Measurements from ENCODE around the gene HAP1. TPM values are rescaled to one million over a fixed set of nuclear protein-coding genes. Genes with fewer than 3 reads are reported as not detected.
"Not testable (repeated sequence)": the region's sequence is repeated elsewhere in the genome, so short reads cannot be mapped to it uniquely, and the experiment has no call there.

HAP1 gene
- total RNA-seq, 3 donors from 2014 or later: 0.33 to 2.2 TPM; not detected in 1

DNA sequence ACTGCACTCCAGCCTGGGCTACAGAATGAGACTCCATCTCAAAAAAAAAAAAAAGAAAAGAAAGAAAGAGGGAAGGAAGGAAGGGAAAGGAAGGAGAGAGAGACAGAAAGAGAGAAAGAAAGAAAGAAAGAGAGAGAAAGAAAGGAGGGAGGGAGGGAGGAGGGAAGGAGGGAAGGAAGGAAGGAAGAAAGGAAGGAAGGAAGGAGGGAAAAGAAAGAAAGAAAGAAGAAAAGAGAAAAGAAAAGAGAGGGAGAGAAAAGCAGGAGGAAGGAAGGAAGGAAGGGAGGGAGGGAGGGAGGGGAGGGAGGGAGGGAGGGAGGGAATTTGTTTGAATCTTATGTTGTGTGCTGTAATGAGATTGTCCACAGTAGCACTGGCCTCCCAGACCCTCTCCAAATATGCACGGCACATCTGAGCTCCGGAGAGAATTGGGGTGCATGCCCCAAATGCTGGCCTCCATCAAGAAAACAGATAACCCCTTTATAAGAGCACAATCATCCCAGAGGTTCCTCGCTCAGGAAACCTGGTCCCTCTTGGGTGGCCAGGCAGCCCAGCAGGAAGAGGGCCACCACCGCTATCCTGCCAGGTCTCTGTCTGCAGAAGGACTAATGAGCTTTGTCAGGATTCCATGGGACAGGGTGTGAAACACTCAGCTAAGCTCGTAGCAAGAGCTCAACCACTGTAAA is 54.6 kb downstream of the HAP1 start:
- Histone ChIP-seq H3K27ac (peak overlapping the region in 1 of 2 donors; percentile 86), H3K27me3 (no peaks in the 10 kb centered on the region), H3K9me3 (no peaks in the 10 kb centered on the region), H3K4me1 (no peaks in the 10 kb centered on the region), H3K36me3 (no peaks in the 10 kb centered on the region), H3K4me3 (no peak overlapping the region)
- intact Hi-C loops (cut with DNase I; ENCODE audit: low total_unique reads): no loop called here
- no peak for DNase-seq (ENCODE audit: low spot score in 2 of 2)
- no peak for TF ChIP-seq POLR2AphosphoS5 (IDR thresholded peaks at IDR 0.05)

DNA sequence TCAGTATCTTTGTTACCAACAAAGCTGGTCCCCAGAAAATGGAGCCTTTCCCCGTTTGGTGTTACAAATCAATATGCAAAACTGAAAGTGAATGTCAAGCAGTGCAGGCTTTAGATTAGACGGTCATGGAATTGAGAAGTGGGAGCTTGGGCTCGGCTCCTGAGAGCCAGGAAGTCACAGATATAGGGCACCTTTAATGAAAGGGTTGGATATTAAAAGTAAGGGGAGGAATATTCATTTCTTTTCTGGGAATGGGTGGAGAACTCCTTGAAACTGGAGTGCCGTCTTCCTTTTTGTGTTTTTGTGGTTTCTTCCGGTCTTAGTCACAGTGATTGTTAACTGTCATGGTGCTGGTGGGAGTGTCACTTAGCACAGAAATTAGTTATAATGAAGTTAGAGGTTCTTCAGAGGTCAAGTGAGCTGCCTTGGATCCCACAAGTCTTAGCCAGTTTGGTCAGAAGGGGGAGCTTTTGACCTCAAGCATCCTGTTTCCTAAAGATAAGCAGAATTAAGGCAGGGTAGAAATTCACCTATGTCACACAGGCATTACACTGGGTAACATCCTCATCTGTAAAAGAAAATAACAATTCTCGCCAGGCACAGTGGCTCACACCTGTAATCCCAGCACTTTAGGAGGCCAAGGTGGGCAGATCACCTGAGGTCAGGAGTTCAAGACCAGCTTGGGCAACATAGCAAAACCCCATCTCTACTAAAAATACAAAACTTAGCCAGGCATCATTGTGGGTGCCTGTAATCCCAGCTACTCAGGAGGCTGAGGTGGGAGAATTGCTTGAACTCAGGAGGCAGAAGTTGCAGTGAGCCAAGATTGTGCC is 55.3 kb downstream of the HAP1 start:
- peak overlapping the region; percentile 21 to 57 (median 23) for H3K4me3 ChIP-seq
- no peaks in the 10 kb centered on the region for H3K9me3 ChIP-seq
- no peak for TF ChIP-seq POLR2AphosphoS5 (IDR thresholded peaks at IDR 0.05)
- TF ChIP-seq, protein P1, sequence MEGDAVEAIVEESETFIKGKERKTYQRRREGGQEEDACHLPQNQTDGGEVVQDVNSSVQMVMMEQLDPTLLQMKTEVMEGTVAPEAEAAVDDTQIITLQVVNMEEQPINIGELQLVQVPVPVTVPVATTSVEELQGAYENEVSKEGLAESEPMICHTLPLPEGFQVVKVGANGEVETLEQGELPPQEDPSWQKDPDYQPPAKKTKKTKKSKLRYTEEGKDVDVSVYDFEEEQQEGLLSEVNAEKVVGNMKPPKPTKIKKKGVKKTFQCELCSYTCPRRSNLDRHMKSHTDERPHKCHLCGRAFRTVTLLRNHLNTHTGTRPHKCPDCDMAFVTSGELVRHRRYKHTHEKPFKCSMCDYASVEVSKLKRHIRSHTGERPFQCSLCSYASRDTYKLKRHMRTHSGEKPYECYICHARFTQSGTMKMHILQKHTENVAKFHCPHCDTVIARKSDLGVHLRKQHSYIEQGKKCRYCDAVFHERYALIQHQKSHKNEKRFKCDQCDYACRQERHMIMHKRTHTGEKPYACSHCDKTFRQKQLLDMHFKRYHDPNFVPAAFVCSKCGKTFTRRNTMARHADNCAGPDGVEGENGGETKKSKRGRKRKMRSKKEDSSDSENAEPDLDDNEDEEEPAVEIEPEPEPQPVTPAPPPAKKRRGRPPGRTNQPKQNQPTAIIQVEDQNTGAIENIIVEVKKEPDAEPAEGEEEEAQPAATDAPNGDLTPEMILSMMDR (IDR thresholded peaks at IDR 0.05): no peak
- TF ChIP-seq POLR2A (IDR thresholded peaks at IDR 0.05): no peak
- H3K27ac ChIP-seq: peak overlapping the region; percentile 74 to 86
- DNase-seq (ENCODE audit: low spot score in 2 of 2): no peak
- intact Hi-C loops (cut with DNase I; ENCODE audit: low total_unique reads): no loop called here
- no peaks in the 10 kb centered on the region for H3K36me3 ChIP-seq
- H3K27me3 ChIP-seq: no peaks in the 10 kb centered on the region
- H3K4me1 ChIP-seq: no peaks in the 10 kb centered on the region

DNA sequence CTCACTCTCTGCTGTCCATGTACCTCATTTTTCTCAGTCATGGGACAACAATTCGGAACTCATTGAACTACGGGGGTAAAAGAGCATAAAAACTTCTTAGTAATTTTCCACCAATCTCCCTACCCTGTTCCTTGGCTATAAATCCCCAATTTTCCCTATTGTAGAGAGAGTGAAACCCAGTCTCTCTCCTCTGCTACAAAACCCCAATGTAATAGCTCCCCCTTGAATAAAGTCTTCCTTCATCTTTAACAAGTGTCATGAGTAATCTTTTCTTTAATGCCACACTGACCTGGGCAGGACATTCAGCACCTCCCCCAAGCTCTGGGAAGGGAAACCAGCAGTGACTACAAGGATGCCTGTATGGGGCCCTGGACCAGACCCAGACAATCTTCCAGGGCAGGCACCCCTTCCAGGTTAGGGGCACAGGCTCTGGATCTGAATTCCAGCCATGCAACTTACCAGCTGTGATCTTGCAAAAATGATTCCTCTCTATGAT is 56.0 kb downstream of the HAP1 start:
- Histone ChIP-seq H3K36me3 (no peaks in the 10 kb centered on the region), H3K9me3 (no peaks in the 10 kb centered on the region), H3K4me3 (peak overlapping the region; percentile 21 to 57 (median 23)), H3K4me1 (no peaks in the 10 kb centered on the region), H3K27me3 (no peaks in the 10 kb centered on the region), H3K27ac (peak overlapping the region; percentile 74 to 86)
- DNase-seq (ENCODE audit: low spot score in 2 of 2): no peak
- no peak for TF ChIP-seq POLR2A (IDR thresholded peaks at IDR 0.05)
- TF ChIP-seq POLR2AphosphoS5 (IDR thresholded peaks at IDR 0.05): no peak
- TF ChIP-seq, protein P1 (IDR thresholded peaks at IDR 0.05): no peak
- intact Hi-C loops (cut with DNase I; ENCODE audit: low total_unique reads): no loop called here

DNA sequence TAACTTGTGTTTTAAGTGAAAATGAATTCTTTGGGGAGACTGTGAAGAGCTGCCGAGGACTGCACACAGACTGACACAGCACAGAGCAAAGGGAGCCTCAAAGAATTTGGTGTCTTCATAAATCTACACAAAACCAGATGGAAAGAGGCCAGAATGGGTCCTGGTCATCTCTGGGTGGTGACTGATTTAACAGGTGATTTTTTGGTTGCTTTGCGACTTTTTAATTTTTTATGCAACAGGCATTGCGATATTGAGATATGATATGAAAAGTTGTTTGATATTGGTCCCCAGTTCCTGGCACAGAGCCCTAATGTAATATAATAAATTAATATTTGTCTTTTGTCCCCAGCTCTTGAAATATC is 58.4 kb downstream of the HAP1 start:
- intact Hi-C loops (cut with DNase I; ENCODE audit: low total_unique reads): no loop called here
- Histone ChIP-seq H3K4me1 (no peaks in the 10 kb centered on the region), H3K27ac (no peak overlapping the region), H3K36me3 (no peaks in the 10 kb centered on the region), H3K27me3 (no peaks in the 10 kb centered on the region), H3K9me3 (no peaks in the 10 kb centered on the region), H3K4me3 (no peak overlapping the region)
- DNase-seq (ENCODE audit: low spot score in 2 of 2): no peak
- TF ChIP-seq, protein P1 (IDR thresholded peaks at IDR 0.05): no peak

DNA sequence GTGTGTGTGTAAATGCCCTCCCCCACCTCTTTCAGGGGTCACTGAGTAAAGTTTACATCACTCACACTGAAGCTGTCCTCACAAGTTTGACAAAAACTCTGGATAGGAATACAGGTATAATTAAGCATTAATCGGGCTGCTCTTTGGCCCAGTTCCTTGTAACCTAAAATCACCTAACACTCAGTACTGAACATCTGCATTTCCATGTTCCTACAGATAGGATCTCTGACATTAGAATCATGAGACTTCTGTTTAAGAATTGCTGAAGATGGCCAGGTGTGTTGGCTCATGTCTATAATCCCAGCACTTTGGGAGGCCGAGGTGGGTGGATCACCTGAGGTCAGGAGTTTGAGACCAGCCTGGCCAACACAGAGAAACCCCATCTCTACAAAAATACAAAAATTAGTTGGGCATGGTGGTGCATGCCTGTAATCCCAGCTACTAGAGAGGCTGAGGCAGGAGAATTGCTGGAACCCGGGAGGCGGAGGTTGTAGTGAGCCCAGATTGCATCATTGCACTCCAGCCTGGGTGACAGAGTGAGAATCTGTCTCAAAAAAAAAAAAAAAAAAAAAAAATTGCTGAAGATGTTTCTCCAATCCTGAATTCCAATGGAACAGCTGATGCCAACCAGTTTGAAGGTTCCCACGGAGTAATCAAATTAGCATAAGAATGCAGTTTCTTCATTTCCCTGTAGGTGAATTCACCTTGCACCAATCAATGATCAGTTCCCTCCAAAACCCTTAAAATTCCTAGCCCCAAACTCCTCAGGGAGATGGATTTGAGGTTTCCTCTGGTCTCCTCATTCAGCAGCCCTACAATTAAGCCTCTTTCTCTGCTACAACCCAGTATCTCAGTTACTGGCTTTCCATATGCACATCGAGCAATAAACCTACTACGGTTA is 59.0 kb downstream of the HAP1 start:
- DNase-seq (ENCODE audit: low spot score in 2 of 2); H3K27ac ChIP-seq; H3K27me3 ChIP-seq; H3K4me3 ChIP-seq; intact Hi-C loops (cut with DNase I; ENCODE audit: low total_unique reads); H3K36me3 ChIP-seq; H3K9me3 ChIP-seq; H3K4me1 ChIP-seq: not testable (repeated sequence)

Other genes with a start within 250 kb of the HAP1 start
- gene KRT36, start 244.7 kb downstream of the HAP1 start, total RNA-seq: not detected
- 1 to 10 TPM in 1 of 3 donors, not detected in 2; 1.6 TPM for gene KRT13, start 229.0 kb downstream of the HAP1 start, total RNA-seq
- gene KRT15, start 215.8 kb downstream of the HAP1 start, total RNA-seq: 1,000 to 10,000 TPM in 1 of 3 donors, 100 to 1,000 TPM in 1, under 1 TPM in 1; 0.80 to 2,244 (median 331) TPM
- gene KRT19, start 206.3 kb downstream of the HAP1 start, total RNA-seq: 1,000 to 10,000 TPM in 1 of 3 donors, 100 to 1,000 TPM in 1, 1 to 10 TPM in 1; 6.7 to 1,011 (median 375) TPM
- under 1 TPM in 1 of 3 donors, not detected in 2; 0.44 TPM for gene KRT9, start 162.6 kb downstream of the HAP1 start, total RNA-seq
- gene KRT14, start 147.7 kb downstream of the HAP1 start, total RNA-seq: 100 to 1,000 TPM in 2 of 3 donors, under 1 TPM in 1; 0.80 to 692 (median 388) TPM
- 100 to 1,000 TPM in 1 of 3 donors, 10 to 100 TPM in 1, 1 to 10 TPM in 1; 2.6 to 100 (median 51.8) TPM for gene KRT16, start 121.9 kb downstream of the HAP1 start, total RNA-seq
- gene KRT17, start 110.1 kb downstream of the HAP1 start, total RNA-seq: 1,000 to 10,000 TPM in 2 of 3 donors, 1 to 10 TPM in 1; 1.9 to 1,676 (median 1,373) TPM
- 100 to 1,000 TPM; 217 to 850 (median 260) TPM for gene EIF1, start 45.8 kb downstream of the HAP1 start, total RNA-seq
- not detected for gene GAST, start 22.3 kb downstream of the HAP1 start, total RNA-seq
- gene JUP, start 52.1 kb upstream of the HAP1 start, total RNA-seq: 100 to 1,000 TPM; 107 to 158 (median 121) TPM
- 10 to 100 TPM in 2 of 3 donors, 1 to 10 TPM in 1; 6.2 to 19.0 (median 14.9) TPM for gene P3H4, start 77.3 kb upstream of the HAP1 start, total RNA-seq
- 10 to 100 TPM; 35.9 to 43.3 (median 39.4) TPM for gene FKBP10, start 78.4 kb upstream of the HAP1 start, total RNA-seq
- gene NT5C3B, start 101.6 kb upstream of the HAP1 start, total RNA-seq: 10 to 100 TPM; 50.2 to 83.9 (median 60.6) TPM
- under 1 TPM in 2 of 3 donors, not detected in 1; 0.80 to 0.88 TPM for gene KLHL10, start 103.2 kb upstream of the HAP1 start, total RNA-seq
- gene KLHL11, start 130.8 kb upstream of the HAP1 start, total RNA-seq: 10 to 100 TPM; 22.6 to 35.7 (median 25.1) TPM
- gene ACLY, start 184.3 kb upstream of the HAP1 start, total RNA-seq: 10 to 100 TPM; 50.1 to 84.2 (median 66.3) TPM
- 1 to 10 TPM in 2 of 3 donors, under 1 TPM in 1; 0.48 to 3.2 (median 1.6) TPM for gene ODAD4, start 196.0 kb upstream of the HAP1 start, total RNA-seq
- gene CNP, start 232.2 kb upstream of the HAP1 start, total RNA-seq: 10 to 100 TPM; 51.8 to 55.5 (median 53.7) TPM

All from breast epithelium (tissue), 4 donors.